Nephron (organoid): ENCODE results near the gene PEAK3.

Experiments
- H3K27ac Mint-ChIP-seq, 3 experiments: 2 replicates each; pipeline ENCODE4 v1.8.0; 2020; ENCODE audit warnings: mixed read lengths in 3 of 3, mild to moderate bottlenecking in 2 of 3, moderate library complexity in 1 of 3
- H3K27me3 Mint-ChIP-seq: 2 replicates; pipeline ENCODE4 v1.8.0; 2021; ENCODE audit warnings: low read depth, mild to moderate bottlenecking, moderate library complexity, mixed read lengths
- H3K36me3 Mint-ChIP-seq: 2 replicates; pipeline ENCODE4 v1.8.0; 2020; ENCODE audit warnings: low read depth, mixed read lengths
- H3K4me1 Mint-ChIP-seq: 2 replicates; pipeline ENCODE4 v1.8.0; 2020; ENCODE audit warnings: mixed read lengths
- H3K4me3 Mint-ChIP-seq, 3 experiments: 2 replicates each; pipeline ENCODE4 v1.8.0; 2020; ENCODE audit warnings: mild to moderate bottlenecking in 3 of 3, mixed read lengths in 3 of 3, moderate library complexity in 2 of 3
- H3K9me3 Mint-ChIP-seq: 2 replicates; pipeline ENCODE4 v1.8.0; 2020; ENCODE audit warnings: mixed read lengths
- CTCF ChIP-seq, 3 experiments: fragments of 200-600 bp; sonication (generic); IDR thresholded peaks; one replicate each; pipeline ENCODE4 v1.5.0; 2021; ENCODE audit warnings: antibody characterized with exemption in 3 of 3; ENCODE audit not compliant: unreplicated experiment in 3 of 3

PEAK3 gene

GRCh38 chr19:2230807-2231533 lies 51.0 kb downstream of the PEAK3 start:
- H3K9me3 Mint-ChIP-seq: no peaks in the 10 kb centered on the region
- peaks cover 14% of the 10 kb centered on the region for H3K36me3 Mint-ChIP-seq
- no peaks in the 10 kb centered on the region for H3K27me3 Mint-ChIP-seq
- peaks cover 5% of the 10 kb centered on the region for H3K4me1 Mint-ChIP-seq
- no peak for TF ChIP-seq CTCF (IDR thresholded peaks at IDR 0.05; ENCODE audit: unreplicated experiment in 3 of 3)
- H3K4me3 Mint-ChIP-seq: no peak overlapping the region
- H3K27ac Mint-ChIP-seq: peak overlapping the region in 2 of 3 experiments; percentile 47 to 54

DNA sequence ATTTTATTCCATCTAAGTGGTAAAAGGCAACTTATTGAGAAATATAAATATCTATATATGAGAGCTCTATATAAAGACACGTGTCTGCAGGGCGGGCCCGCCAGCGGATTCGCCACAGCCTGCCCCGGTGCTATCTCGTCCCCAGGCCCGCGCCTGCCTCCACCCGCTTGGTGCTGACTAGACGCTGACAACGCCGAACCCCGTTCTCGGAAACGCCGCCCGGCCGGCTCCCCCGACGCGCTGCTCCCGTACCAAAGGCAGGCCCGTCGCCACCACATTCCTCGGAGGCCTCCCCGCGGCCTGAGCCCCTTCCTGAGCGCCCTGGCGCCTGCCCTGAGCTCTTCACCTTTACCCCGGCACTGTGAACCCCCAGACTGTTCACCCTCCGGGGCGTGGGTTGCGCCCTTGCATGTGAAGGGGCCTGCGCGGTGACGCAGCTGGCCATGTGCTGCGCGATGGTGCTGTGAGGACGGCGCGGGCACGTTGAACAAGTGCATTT lies 51.9 kb downstream of the PEAK3 start:
- Mint-ChIP-seq H3K9me3 (no peaks in the 10 kb centered on the region), H3K27me3 (no peaks in the 10 kb centered on the region), H3K4me3 (peak overlapping the region in 2 of 3 experiments; percentile 26 to 59), H3K27ac (peak overlapping the region in 2 of 3 experiments; percentile 47 to 54), H3K36me3 (peaks cover 18% of the 10 kb centered on the region), H3K4me1 (peaks cover 2% of the 10 kb centered on the region)
- TF ChIP-seq CTCF (IDR thresholded peaks at IDR 0.05; ENCODE audit: unreplicated experiment in 3 of 3): no peak

GRCh38 chr19:2229103-2230032 lies 52.6 kb downstream of the PEAK3 start:
- H3K9me3 Mint-ChIP-seq: no peaks in the 10 kb centered on the region
- no peak for TF ChIP-seq CTCF (IDR thresholded peaks at IDR 0.05; ENCODE audit: unreplicated experiment in 3 of 3)
- H3K4me3 Mint-ChIP-seq: no peak overlapping the region
- peaks cover 24% of the 10 kb centered on the region for H3K36me3 Mint-ChIP-seq
- no peaks in the 10 kb centered on the region for H3K27me3 Mint-ChIP-seq
- H3K4me1 Mint-ChIP-seq: no peaks in the 10 kb centered on the region
- no peak overlapping the region for H3K27ac Mint-ChIP-seq

DNA sequence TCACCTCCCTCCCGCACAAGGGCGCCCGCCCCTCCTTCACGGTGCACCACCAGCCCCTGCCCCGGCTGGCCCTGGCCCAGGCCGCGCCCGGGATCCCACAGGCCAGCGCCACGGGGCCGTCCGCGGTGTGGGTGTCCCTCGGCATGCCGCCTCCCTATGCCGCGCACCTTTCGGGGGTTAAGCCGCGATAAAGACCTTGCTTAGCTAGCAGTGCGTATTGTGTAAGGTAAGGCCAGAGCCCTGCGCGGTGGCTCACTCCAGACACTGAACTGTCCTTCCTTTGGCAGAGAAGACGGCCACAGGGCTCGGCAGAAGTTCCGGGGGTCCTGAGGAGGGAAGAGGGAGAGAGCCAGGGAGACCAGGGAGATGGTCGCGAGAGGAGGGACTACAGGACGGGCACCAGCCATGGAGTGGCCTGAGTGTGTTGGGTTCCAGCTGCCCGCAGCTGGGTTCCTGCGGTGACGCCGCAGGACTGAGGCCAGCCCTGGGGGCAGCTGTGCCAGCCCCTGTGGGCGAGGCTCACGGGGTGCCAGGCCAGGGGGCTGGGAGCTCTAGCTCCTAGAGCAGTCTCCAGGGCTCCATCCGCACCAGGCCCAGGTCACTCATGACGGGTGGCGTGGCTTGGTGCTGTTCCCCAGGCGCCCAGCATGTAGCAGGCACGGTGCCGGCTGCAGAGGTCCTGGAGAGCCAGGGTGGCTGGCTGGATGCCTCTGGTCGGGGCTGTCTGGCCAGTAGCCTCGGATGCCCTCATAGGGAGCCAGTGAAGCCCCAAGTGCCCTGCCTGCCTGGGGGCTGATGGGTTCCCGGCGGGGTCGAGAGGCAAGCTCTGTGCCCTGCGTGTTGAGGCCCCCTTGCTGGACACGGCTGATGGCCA lies 53.6 kb downstream of the PEAK3 start:
- Mint-ChIP-seq H3K9me3 (no peaks in the 10 kb centered on the region), H3K27ac (no peak overlapping the region), H3K4me1 (no peaks in the 10 kb centered on the region), H3K4me3 (no peak overlapping the region), H3K27me3 (no peaks in the 10 kb centered on the region), H3K36me3 (peaks cover 27% of the 10 kb centered on the region)
- no peak for TF ChIP-seq CTCF (IDR thresholded peaks at IDR 0.05; ENCODE audit: unreplicated experiment in 3 of 3)

DNA sequence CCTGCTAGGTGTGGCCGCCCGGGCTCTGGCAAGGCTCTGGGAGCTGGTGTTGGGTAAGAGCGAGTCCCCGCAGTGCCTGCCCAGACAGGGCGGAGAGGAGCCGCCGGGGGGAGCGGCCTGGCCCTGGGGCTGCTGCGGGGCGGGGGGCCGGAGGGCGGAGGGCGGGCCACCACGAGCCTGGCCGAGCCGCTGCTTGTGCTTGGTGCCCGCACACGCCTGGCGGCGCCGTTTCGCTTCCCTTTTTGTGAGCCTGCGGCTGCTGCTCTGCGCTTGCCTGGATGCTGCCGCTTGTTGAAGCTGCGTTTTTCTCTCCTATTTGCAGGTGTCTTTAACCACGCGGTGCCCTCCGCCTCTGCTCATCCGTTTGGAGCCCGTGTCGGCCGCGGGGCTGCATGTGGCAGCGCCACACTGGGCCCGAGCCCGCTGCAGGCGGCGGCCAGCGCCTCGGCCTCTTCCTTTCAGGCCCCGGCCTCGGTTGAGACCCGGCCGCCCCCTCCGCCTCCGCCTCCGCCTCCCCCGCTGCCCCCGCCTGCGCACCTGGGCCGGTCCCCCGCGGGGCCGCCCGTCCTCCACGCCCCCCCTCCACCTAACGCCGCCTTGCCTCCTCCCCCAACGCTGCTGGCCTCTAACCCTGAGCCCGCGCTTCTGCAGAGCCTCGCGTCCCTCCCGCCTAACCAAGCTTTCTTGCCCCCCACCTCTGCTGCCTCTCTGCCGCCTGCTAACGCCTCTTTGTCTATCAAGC lies 54.4 kb downstream of the PEAK3 start:
- no peak for TF ChIP-seq CTCF (IDR thresholded peaks at IDR 0.05; ENCODE audit: unreplicated experiment in 3 of 3)
- no peak overlapping the region for H3K27ac Mint-ChIP-seq
- H3K36me3 Mint-ChIP-seq: peaks cover 27% of the 10 kb centered on the region
- no peaks in the 10 kb centered on the region for H3K27me3 Mint-ChIP-seq
- no peak overlapping the region for H3K4me3 Mint-ChIP-seq
- H3K4me1 Mint-ChIP-seq: no peaks in the 10 kb centered on the region
- no peaks in the 10 kb centered on the region for H3K9me3 Mint-ChIP-seq
